HepG2 (cell line): ENCODE data around the gene PAMR1. TPM values are rescaled to one million over a fixed set of nuclear protein-coding genes. Genes with fewer than 3 reads are reported as not detected.

Source experiments
- ATAC-seq: fragments of 200-7000 bp; cut with Tn5 transposase; 3 replicates; pipeline ENCODE4 v1.9.1; 2020; ENCODE audit warnings: mild to moderate bottlenecking, moderate library complexity
- BruUV-seq: library from RNA; stranded (reverse); fragments of 400-500 nt; replicated peaks from 2 replicates; lab custom pipeline; 2021; lab: Mats Ljungman, UMichigan
- CTCF ChIA-PET: fragments of 300-600 bp; formaldehyde crosslinking; extraction: SDS; loops from one replicate; lab custom pipeline; 2021; ENCODE audit warnings: low total read pairs, inconsistent platforms, low intra/inter-chr PET ratio; lab: Yijun Ruan, JAX
- POLR2A ChIA-PET: fragments of 350-600 bp; sonication (Branson Sonifier 250); formaldehyde crosslinking; loops from one replicate; lab custom pipeline; 2020; ENCODE audit warnings: antibody characterized with exemption, inconsistent platforms; lab: Yijun Ruan, JAX
- DNase-seq: peaks from one replicate; pipeline ENCODE4 v3.0.0-alpha.2; 2015; ENCODE audit warnings: low spot score
- FAIRE-seq: peaks from 3 replicates; lab custom pipeline; 2011; peaks lifted over from hg19 to GRCh38; lab: Jason Lieb, UNC
- H2AFZ ChIP-seq: one replicate; pipeline ENCODE4 v1.6.1; 2011; ENCODE audit warnings: low read length, inconsistent platforms
- H3K27ac ChIP-seq: fragments of 300-600 bp; 3 replicates; pipeline ENCODE4 v1.8.0; 2011; ENCODE audit warnings: mixed run types, mild to moderate bottlenecking, mixed read lengths, low read length, inconsistent platforms; ENCODE audit not compliant: insufficient read depth; ENCODE audit errors: extremely low read length
- H3K27me3 ChIP-seq, 2 experiments: fragments of 200-600 bp in 1 of 2; 2 replicates in 1 of 2; 3 replicates in 1 of 2; pipeline versions ENCODE4 v1.6.0 to v1.8.0; 2011; ENCODE audit warnings: low read length in 2 of 2, mild to moderate bottlenecking in 2 of 2, moderate library complexity in 2 of 2, inconsistent platforms in 1 of 2; ENCODE audit not compliant: insufficient read depth in 2 of 2, control insufficient read depth in 1 of 2
- H3K36me3 ChIP-seq, 2 experiments: fragments of 200-600 bp in 1 of 2; replicated peaks in 1 of 2; 2 replicates in 1 of 2; 3 replicates in 1 of 2; pipeline versions ENCODE4 v1.5.1 to v1.8.0; 2011; ENCODE audit warnings: low read length in 2 of 2, inconsistent platforms in 1 of 2; ENCODE audit not compliant: insufficient read depth in 2 of 2, control insufficient read depth in 1 of 2
- H3K4me1 ChIP-seq: 2 replicates; pipeline ENCODE4 v1.5.1; 2012; ENCODE audit warnings: low read length, inconsistent platforms; ENCODE audit not compliant: insufficient read depth
- H3K4me2 ChIP-seq: 2 replicates; pipeline ENCODE4 v1.6.0; 2011; ENCODE audit warnings: low read depth, low read length, inconsistent platforms
- H3K4me3 ChIP-seq, 3 experiments: fragments of 200-600 bp in 1 of 3; sonication (generic), shearing (Covaris generic) in 1 of 3; replicated peaks in 1 of 3; 2 replicates each; pipeline ENCODE4 v1.5.1; 2011 to 2016; ENCODE audit warnings: low read length in 3 of 3, inconsistent platforms in 2 of 3, low read depth in 2 of 3, mild to moderate bottlenecking in 2 of 3, control low read depth in 1 of 3, mixed read lengths in 1 of 3; ENCODE audit not compliant: insufficient read depth in 1 of 3
- H3K79me2 ChIP-seq: one replicate; pipeline ENCODE4 v1.6.1; 2011; ENCODE audit warnings: low read length, inconsistent platforms; ENCODE audit not compliant: insufficient read depth
- H3K9ac ChIP-seq: 2 replicates; pipeline ENCODE4 v1.6.0; 2011; ENCODE audit warnings: mild to moderate bottlenecking, low read depth, low read length, inconsistent platforms; ENCODE audit not compliant: insufficient read depth
- H3K9me3 ChIP-seq: 2 replicates; pipeline ENCODE4 v1.5.1; 2012; ENCODE audit warnings: mild to moderate bottlenecking, low read length
- H4K20me1 ChIP-seq: 2 replicates; pipeline ENCODE4 v1.6.0; 2011; ENCODE audit warnings: inconsistent platforms, mild to moderate bottlenecking, low read length, moderate library complexity; ENCODE audit not compliant: insufficient read depth
- CCAR2 ChIP-seq: fragments of 200-400 bp; formaldehyde crosslinking; optimal IDR thresholded peaks from 2 replicates; pipeline ENCODE3; 2018; ENCODE audit warnings: low read depth, mild to moderate bottlenecking, low read length, moderate library complexity
- GZF1 ChIP-seq: sonication (generic); formaldehyde crosslinking; IDR thresholded peaks from 2 replicates; pipeline ENCODE4 v1.5.1; 2020; ENCODE audit warnings: mild to moderate bottlenecking, missing genetic modification reagents
- HDAC1 ChIP-seq: sonication (generic); formaldehyde crosslinking; IDR thresholded peaks from 2 replicates; pipeline ENCODE4 v1.5.1; 2020; ENCODE audit warnings: mild to moderate bottlenecking, missing genetic modification reagents
- MIER2 ChIP-seq: IDR thresholded peaks from 2 replicates; pipeline ENCODE4 v1.6.1; 2016; ENCODE audit warnings: missing biosample characterization, missing genetic modification reagents
- NFIC ChIP-seq: IDR thresholded peaks from 2 replicates; pipeline ENCODE4 v1.6.1; 2012; ENCODE audit warnings: mild to moderate bottlenecking, low read length, inconsistent platforms
- PCBP2 ChIP-seq: fragments of 200-400 bp; formaldehyde crosslinking; optimal IDR thresholded peaks from 2 replicates; pipeline ENCODE3; 2018; ENCODE audit warnings: low read length, low read depth; ENCODE audit not compliant: poor library complexity, severe bottlenecking
- RFX5 ChIP-seq: IDR thresholded peaks from 2 replicates; pipeline ENCODE4 v1.6.1; 2011; ENCODE audit warnings: low read depth, low read length, improper control_type of control experiment
- SP4 ChIP-seq: sonication (generic); formaldehyde crosslinking; IDR thresholded peaks from 2 replicates; pipeline ENCODE4 v1.8.1; 2023; ENCODE audit warnings: mild to moderate bottlenecking, missing genetic modification reagents
- ZBTB44 ChIP-seq: sonication (generic); formaldehyde crosslinking; IDR thresholded peaks from 2 replicates; pipeline ENCODE4 v1.4.0; 2020; ENCODE audit warnings: missing genetic modification reagents
- ZKSCAN5 ChIP-seq: sonication (generic); formaldehyde crosslinking; IDR thresholded peaks from 2 replicates; pipeline ENCODE4 v1.5.1; 2020; ENCODE audit warnings: mild to moderate bottlenecking, missing genetic modification reagents
- WGBS: methylation state at CpG from one replicate; pipeline ENCODE4 v1.1.6; 2017; ENCODE audit warnings: low lambda C conversion rate; 5-methylcytosine and 5-hydroxymethylcytosine counted together
- in situ Hi-C: cut with HindIII; loops from 2 replicates; pipeline ENCODE4 v1.10.0; 2017; ENCODE audit warnings: low pct_unique_long_range_greater_than_20kb; ENCODE audit not compliant: extremely low pct_ligation_motif_present
- intact Hi-C: fragments of 100-400 bp; cut with micrococcal nuclease; formaldehyde crosslinking; loops from one replicate; pipeline ENCODE4 v1.10.0; 2022; ENCODE audit not compliant: unreplicated experiment
- polyA plus RNA-seq, 8 experiments: library from polyadenylated mRNA; depleted of rRNA in 3 of 8; stranded (reverse) in 7 of 8; unstranded in 1 of 8; fragments of >200 nt; fragmentation: Illumina TruSeq in 4 of 8; extraction: Trizol in 4 of 8; gene quantifications; 2 replicates each; pipeline versions ENCODE4 v1.2.1 to v1.2.3, GENCODE V29; 2011 to 2016; ENCODE audit warnings: low read depth in 4 of 8, missing spikeins in 1 of 8, mixed read lengths in 1 of 8; ENCODE audit not compliant: insufficient read depth in 1 of 8
- total RNA-seq, 5 experiments: library from RNA; depleted of rRNA; stranded (reverse); fragments of >200 nt; fragmentation: Illumina TruSeq; extraction: Trizol; gene quantifications; 2 replicates each; pipeline ENCODE4 v1.2.3, GENCODE V29; 2016; ENCODE audit warnings: low read depth in 1 of 5

Gene PAMR1
- total and polyA plus RNA-seq, 2 of the 13 experiments (the other 11 are each of a cell fraction or from before 2014, with no cell fraction given) = not detected

- FAIRE-seq = no peak
- H2AFZ ChIP-seq = no peak overlapping the region
- no TSS peak for BruUV-seq
- H3K27me3 ChIP-seq = peaks cover 7 to 30% of the 10 kb centered on the region in 2 experiments
- no peaks in the 10 kb centered on the region for H3K79me2 ChIP-seq
- no peak overlapping the region for H3K27ac ChIP-seq
- 0% methylated on average over 1 of the region's 1 CpG for WGBS
- in situ Hi-C loops (no loop called here), intact Hi-C loops (no loop called here)
- DNase-seq = no peak
- no peak for ATAC-seq
- no peaks in the 10 kb centered on the region for H3K9me3 ChIP-seq
- H3K9ac ChIP-seq = no peak overlapping the region
- H3K36me3 ChIP-seq = no peaks in the 10 kb centered on the region
- no peaks in the 10 kb centered on the region for H4K20me1 ChIP-seq
- H3K4me3 ChIP-seq = no peak overlapping the region
- POLR2A ChIA-PET = no interaction called here
- TF ChIP-seq PCBP2 = no peak
- TF ChIP-seq SP4 = no peak
- CTCF ChIA-PET = no interaction called here
- peaks cover 5% of the 10 kb centered on the region; the same call in 1 of the 2 replicates for H3K4me1 ChIP-seq
- H3K4me2 ChIP-seq = no peak overlapping the region
These were observed 5.0 kb downstream of the PAMR1 start for GRCh38 chr11:35520376-35520775.

GRCh38 chr11:35518766-35519165 is 6.7 kb downstream of the PAMR1 start:
- FAIRE-seq (no peak), ATAC-seq (no peak), DNase-seq (no peak)
- Histone ChIP-seq H3K27ac (no peak overlapping the region), H3K4me2 (no peak overlapping the region), H4K20me1 (no peaks in the 10 kb centered on the region), H3K9me3 (no peaks in the 10 kb centered on the region), H3K4me3 (no peak overlapping the region), H3K9ac (no peak overlapping the region), H2AFZ (no peak overlapping the region), H3K27me3 (peaks cover 3 to 14% of the 10 kb centered on the region in 2 experiments; a peak in 1 of 5 replicates), H3K79me2 (no peaks in the 10 kb centered on the region), H3K4me1 (peaks cover 5% of the 10 kb centered on the region; the same call in 1 of the 2 replicates), H3K36me3 (no peaks in the 10 kb centered on the region)
- no peak for TF ChIP-seq MIER2
- TF ChIP-seq ZKSCAN5 (CRISPR knock-in tag) = no peak
- no peak for TF ChIP-seq CCAR2
- TF ChIP-seq RFX5 = no peak
- TF ChIP-seq GZF1 = no peak
- TF ChIP-seq ZBTB44 = no peak
- no peak for TF ChIP-seq HDAC1 (CRISPR knock-in tag)
- TF ChIP-seq NFIC = no peak
- ChIA-PET POLR2A (no interaction called here), CTCF (no interaction called here)
- WGBS = 7% methylated on average over 1 of the region's 1 CpG
- intact Hi-C loops = no loop called here
- in situ Hi-C loops = no loop called here
- no TSS peak for BruUV-seq
